WERI-Rb-1 (cell line): ENCODE results near the gene VWCE.

Experiments
- DNase-seq: peaks from one replicate; pipeline ENCODE4 v3.0.0-alpha.2; 2020
- H3K27ac ChIP-seq: fragments of 250-450 bp; sonication (Bioruptor Pico); 2 replicates; pipeline ENCODE4 v1.5.1; 2020; ENCODE audit warnings: mild to moderate bottlenecking, moderate library complexity
- H3K27me3 ChIP-seq: fragments of 250-450 bp; sonication (Bioruptor Pico); 2 replicates; pipeline ENCODE4 v1.5.1; 2021; ENCODE audit warnings: mild to moderate bottlenecking, low read depth, moderate library complexity; ENCODE audit not compliant: insufficient read depth, severe bottlenecking
- H3K36me3 ChIP-seq: fragments of 250-450 bp; sonication (Bioruptor Pico); 2 replicates; pipeline ENCODE4 v1.5.1; 2020; ENCODE audit warnings: mild to moderate bottlenecking, moderate library complexity
- H3K4me3 ChIP-seq: 2 replicates; pipeline ENCODE4 v1.5.1; 2011; ENCODE audit warnings: low read depth, mild to moderate bottlenecking, control low read depth, low read length
- H3K9me3 ChIP-seq: fragments of 250-450 bp; sonication (Bioruptor Pico); 2 replicates; pipeline ENCODE4 v1.5.1; 2021; ENCODE audit warnings: mild to moderate bottlenecking, moderate library complexity; ENCODE audit not compliant: severe bottlenecking
- TF ChIP-seq, protein P1 (sequence below): IDR thresholded peaks from 2 replicates; pipeline ENCODE4 v1.5.1; 2011; ENCODE audit warnings: low read depth, mild to moderate bottlenecking, control low read depth, inconsistent platforms, low read length

Gene VWCE

DNA sequence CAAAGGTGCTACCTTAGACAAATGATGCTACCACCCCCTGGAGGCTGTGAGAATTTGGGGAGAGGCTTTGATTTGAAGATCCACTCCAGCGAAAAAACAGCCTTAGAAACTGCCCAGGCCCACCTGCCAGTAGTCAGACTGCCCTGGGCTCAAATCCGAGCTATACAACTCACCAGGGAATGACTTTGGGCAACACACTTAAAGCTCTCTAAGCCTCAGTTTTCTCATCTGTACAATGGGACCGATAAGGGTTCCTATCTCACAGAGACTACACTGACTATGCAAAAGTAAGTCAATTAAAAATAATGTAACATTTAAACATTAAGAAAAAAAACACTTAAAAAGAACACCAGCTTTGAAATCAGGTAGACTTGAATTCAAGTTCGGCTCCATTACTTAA lies 19.9 kb downstream of the VWCE start:
- DNase-seq, result no peak
- H3K36me3 ChIP-seq, result peaks cover 20% of the 10 kb centered on the region
- no peaks in the 10 kb centered on the region for H3K27me3 ChIP-seq
- H3K9me3 ChIP-seq, result no peaks in the 10 kb centered on the region
- H3K27ac ChIP-seq, result no peak overlapping the region
- no peak overlapping the region for H3K4me3 ChIP-seq
- TF ChIP-seq, protein P1, sequence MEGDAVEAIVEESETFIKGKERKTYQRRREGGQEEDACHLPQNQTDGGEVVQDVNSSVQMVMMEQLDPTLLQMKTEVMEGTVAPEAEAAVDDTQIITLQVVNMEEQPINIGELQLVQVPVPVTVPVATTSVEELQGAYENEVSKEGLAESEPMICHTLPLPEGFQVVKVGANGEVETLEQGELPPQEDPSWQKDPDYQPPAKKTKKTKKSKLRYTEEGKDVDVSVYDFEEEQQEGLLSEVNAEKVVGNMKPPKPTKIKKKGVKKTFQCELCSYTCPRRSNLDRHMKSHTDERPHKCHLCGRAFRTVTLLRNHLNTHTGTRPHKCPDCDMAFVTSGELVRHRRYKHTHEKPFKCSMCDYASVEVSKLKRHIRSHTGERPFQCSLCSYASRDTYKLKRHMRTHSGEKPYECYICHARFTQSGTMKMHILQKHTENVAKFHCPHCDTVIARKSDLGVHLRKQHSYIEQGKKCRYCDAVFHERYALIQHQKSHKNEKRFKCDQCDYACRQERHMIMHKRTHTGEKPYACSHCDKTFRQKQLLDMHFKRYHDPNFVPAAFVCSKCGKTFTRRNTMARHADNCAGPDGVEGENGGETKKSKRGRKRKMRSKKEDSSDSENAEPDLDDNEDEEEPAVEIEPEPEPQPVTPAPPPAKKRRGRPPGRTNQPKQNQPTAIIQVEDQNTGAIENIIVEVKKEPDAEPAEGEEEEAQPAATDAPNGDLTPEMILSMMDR, result no peak

DNA sequence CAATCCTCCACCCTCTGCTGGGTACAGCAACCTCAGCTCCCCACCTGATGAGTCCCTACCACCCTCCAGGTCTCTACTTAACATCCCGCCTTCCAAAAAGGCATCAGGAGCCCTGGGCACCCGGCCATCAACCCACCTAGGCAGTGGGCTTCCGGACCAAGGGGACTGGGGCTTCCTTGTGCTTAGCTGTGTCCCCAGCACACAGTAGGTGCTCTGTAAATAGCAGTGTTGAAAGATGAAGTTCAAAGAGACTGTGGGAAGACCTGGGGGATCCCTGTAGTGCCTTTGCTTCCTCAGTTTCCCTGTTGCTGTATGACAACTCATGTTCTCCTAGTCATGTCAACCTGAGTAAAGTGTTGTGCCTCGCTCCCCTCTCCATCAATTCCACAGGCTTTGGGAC lies 21.0 kb downstream of the VWCE start:
- DNase-seq, result no peak
- H3K4me3 ChIP-seq, result no peak overlapping the region
- H3K9me3 ChIP-seq, result no peaks in the 10 kb centered on the region
- TF ChIP-seq, protein P1, result no peak
- no peaks in the 10 kb centered on the region for H3K27me3 ChIP-seq
- peaks cover 14% of the 10 kb centered on the region for H3K36me3 ChIP-seq
- H3K27ac ChIP-seq, result no peak overlapping the region

DNA sequence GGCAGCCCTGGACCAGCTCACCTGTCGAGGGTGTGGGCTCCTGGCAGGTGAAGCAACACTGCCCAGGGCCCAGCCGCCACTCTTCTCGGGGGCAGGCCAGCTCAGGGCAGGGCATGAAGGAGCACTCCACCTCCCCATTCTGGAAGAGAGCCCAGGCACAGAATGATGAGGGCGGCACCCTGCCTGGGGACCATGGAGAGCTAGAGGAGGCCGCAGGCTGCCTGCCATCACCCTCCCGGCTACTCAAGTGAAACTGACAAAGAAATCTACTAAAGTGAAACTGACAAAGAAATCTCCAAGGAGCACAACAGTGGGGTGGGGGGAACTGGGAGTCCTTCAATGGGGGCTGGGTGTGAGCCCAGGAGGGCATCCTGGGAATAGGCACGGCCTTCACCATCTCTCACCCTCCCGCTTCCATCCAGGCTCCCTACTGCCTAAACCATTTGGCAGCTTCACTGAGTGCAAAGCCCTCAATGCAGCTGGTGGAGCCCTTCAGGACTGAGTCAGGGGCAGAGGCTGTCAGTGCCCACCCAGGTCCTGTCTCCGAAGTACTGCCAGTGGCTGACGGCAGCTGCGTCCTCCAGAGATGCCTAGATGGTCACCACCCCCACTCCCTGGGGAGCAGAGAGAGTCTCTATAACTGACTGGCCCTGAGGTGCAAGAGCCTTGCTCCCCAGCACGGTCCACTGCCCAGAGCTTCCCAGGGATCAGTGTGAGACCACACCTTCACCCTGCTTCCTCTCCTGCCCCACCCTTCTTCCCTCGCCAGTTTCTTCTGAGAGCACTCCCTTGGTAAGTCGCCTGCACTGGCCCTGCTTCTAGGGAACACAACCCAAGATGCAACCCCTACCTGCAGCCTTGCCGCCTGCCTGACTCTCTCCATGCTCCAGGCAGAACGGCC lies 21.7 kb downstream of the VWCE start:
- H3K27me3 ChIP-seq, result no peaks in the 10 kb centered on the region
- no peak for DNase-seq
- H3K27ac ChIP-seq, result no peak overlapping the region
- H3K9me3 ChIP-seq, result no peaks in the 10 kb centered on the region
- H3K4me3 ChIP-seq, result no peak overlapping the region
- TF ChIP-seq, protein P1, result no peak
- H3K36me3 ChIP-seq, result peaks cover 17% of the 10 kb centered on the region

DNA sequence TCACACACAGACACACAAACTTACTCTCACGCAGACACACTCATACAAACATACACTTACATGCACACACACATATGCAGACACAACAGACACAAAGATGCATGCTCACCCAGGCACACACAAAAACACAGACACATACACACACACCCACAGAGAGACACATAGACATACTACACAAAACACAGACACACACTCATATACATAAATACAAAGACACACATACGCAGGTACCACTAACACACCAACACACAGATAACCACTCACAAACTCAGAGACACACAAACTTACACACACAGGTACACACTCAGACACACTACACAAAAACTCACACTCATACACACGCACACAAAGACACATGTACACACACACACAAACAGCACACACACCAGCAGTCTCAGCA lies 22.4 kb downstream of the VWCE start:
- H3K4me3 ChIP-seq, result no peak overlapping the region
- no peaks in the 10 kb centered on the region for H3K27me3 ChIP-seq
- TF ChIP-seq, protein P1, result no peak
- peaks cover 17% of the 10 kb centered on the region for H3K36me3 ChIP-seq
- DNase-seq, result no peak
- no peaks in the 10 kb centered on the region for H3K9me3 ChIP-seq
- H3K27ac ChIP-seq, result no peak overlapping the region

DNA sequence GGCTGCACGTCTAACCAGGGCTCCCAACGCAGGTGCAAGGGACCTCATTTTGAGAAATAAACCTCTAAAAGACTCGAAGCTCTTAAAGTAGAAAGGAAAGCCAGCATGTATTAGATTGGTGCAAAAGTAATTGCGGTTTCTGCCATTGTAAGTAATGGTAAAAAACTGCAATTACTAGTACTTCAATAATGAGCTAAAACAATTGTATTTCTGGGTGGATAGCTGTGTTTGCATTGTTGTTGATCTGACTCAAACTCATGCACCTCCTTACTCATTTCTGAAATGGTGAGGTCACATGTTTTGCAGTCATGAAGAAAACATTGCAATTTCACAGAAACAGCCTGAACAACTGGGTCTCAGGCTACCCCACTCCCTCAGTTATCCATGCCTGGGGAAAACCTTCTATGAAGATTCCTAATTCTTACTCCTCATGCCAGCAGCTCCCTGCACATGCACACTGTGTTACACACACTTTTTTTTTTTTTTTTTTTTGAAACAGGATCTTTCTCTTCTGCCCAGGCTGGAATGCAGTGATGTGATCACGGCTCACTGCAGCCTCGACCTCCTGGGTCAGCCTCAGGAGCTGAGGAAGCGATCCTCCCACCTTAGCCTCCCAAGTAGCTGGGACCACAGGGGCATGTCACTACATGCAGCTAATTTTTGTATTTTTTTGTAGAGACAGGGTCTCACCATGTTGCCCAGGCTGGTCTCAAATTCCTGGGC lies 24.6 kb downstream of the VWCE start:
- Histone ChIP-seq H3K4me3 (no peak overlapping the region), H3K27ac (no peak overlapping the region), H3K36me3 (peaks cover 17% of the 10 kb centered on the region), H3K27me3 (no peaks in the 10 kb centered on the region), H3K9me3 (no peaks in the 10 kb centered on the region)
- no peak for DNase-seq
- TF ChIP-seq, protein P1, result no peak
